OCI-LY3 (cell line): ENCODE measurements around the gene NPIPA1.
"Not testable (repeated sequence)": the region's sequence is repeated elsewhere in the genome, so short reads cannot be mapped to it uniquely, and the experiment has no call there.

ENCODE experiments used
- CTCF ChIP-seq: fragments of 200-600, 300-600 bp; sonication (generic); IDR thresholded peaks from 2 replicates; pipeline ENCODE4 v1.5.1; 2014; ENCODE audit warnings: antibody characterized with exemption, low read length, low read depth
- EZH2phosphoT487 ChIP-seq: fragments of 200-600 bp; shearing (Covaris generic); IDR thresholded peaks from 2 replicates; pipeline ENCODE4 v1.6.1; 2018; ENCODE audit warnings: antibody characterized with exemption, mixed run types, low read depth

- TF ChIP-seq CTCF, EZH2phosphoT487: not testable (repeated sequence)
Observed at GRCh38 chr16:14898162-14898561, 39.1 kb upstream of the NPIPA1 start.
